ENCODE data around the gene SRGAP3. TPM values are rescaled to one million over a fixed set of nuclear protein-coding genes. Genes with fewer than 3 reads are reported as not detected.

The SRGAP3 gene
- total and polyA plus RNA-seq, 10 of the 15 experiments (the other 5 are each of a cell fraction or from before 2014, with no cell fraction given) = 0.32 to 1.7 (median 0.99) TPM

DNA sequence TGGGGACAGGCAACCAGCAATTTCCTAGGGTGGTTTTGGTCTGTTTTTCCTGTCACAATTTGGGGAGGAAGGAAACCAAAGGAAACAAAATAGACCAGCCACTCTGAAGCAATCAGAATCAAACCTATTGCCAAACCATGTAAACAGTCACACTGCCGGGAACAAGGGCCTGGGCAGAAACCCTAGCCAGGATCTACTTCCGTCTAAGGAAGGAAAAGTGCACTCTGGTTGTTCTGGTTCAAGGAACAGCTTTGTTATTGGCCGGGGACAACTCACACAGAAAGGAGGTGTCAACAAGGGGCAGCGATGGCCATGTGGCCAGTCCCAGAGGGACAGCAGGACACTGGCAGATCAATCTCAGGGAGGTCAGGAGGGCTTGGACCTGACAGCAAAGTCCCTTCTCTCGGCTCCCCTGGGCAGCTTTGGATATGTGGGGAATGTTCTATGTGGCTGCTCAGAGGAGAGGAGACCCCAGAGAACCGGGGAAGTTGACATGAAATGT is 268.6 kb downstream of the SRGAP3 start (continued):
- TF ChIP-seq ZNF622 (IDR thresholded peaks at IDR 0.05) (no peak), MYC (IDR thresholded peaks at IDR 0.05; ENCODE audit: insufficient read depth, insufficient read length, insufficient replicate concordance, low read length, severe bottlenecking) (no peak), NFIC (IDR thresholded peaks at IDR 0.05; ENCODE audit: low read depth, low read length) (no peak)
- TF ChIP-seq, protein P1, sequence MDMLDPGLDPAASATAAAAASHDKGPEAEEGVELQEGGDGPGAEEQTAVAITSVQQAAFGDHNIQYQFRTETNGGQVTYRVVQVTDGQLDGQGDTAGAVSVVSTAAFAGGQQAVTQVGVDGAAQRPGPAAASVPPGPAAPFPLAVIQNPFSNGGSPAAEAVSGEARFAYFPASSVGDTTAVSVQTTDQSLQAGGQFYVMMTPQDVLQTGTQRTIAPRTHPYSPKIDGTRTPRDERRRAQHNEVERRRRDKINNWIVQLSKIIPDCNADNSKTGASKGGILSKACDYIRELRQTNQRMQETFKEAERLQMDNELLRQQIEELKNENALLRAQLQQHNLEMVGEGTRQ (IDR thresholded peaks at IDR 0.05; ENCODE audit: borderline replicate concordance, low read depth, low read length) = no peak

DNA sequence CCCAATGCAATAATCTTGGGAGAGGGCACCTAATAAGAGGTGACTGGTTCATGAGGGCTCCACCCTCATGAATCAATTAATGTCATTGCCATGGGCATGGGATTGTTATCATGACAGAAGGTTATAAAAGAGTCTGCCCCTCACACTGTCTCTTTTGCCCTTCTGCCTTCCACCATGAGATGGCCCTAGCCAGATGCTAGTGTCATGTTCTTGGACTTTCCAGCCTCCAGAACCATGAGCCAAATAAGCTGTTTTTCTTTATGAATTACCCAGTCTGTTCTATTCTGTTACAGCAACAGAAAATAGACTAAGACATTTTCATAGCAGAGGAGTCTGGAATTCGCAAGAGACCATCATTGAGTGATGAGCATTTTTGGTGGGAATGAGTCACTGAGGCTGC is 270.2 kb downstream of the SRGAP3 start:
- in situ Hi-C loops (cut with MboI) (no loop called here), intact Hi-C loops (cut with micrococcal nuclease; ENCODE audit: unreplicated experiment) (loop anchor here (10.0 kb wide), 1 partner anchor 526 kb away; no protein-coding TSS in a partner anchor)
- DNase-seq (ENCODE audit: low read depth, low spot score) = no peak
- no peak for ATAC-seq
- BruUV-seq (replicated peaks) = no TSS peak
- Histone ChIP-seq H3K4me1 (ENCODE audit: control insufficient read depth, insufficient read depth, low read length) (no peaks in the 10 kb centered on the region), H2AFZ (ENCODE audit: control insufficient read depth, low read depth, low read length) (no peak overlapping the region), H3K36me3 (ENCODE audit: control insufficient read depth in 2 of 2, insufficient read depth in 2 of 2, low read length in 1 of 2) (no peaks in the 10 kb centered on the region), H3K27me3 (replicated peaks in 1 of 2; ENCODE audit: control insufficient read depth in 2 of 2, insufficient read depth in 2 of 2, low read length in 1 of 2) (peaks cover 0 to 2% of the 10 kb centered on the region in 2 experiments; a peak in 3 of 4 replicates), H4K20me1 (ENCODE audit: control insufficient read depth, insufficient read depth) (no peaks in the 10 kb centered on the region), H3K4me2 (ENCODE audit: control insufficient read depth, insufficient read depth) (no peak overlapping the region), H3K27ac (ENCODE audit: control insufficient read depth, insufficient read depth) (no peak overlapping the region), H3K9me3 (replicated peaks; ENCODE audit: control insufficient read depth, insufficient read depth, low read length) (no peaks in the 10 kb centered on the region; the same call in 2 of the 3 replicates), H3K4me3 (no peak overlapping the region), H3K9ac (ENCODE audit: control insufficient read depth, insufficient read depth, low read length) (no peak overlapping the region), H3K79me2 (ENCODE audit: control insufficient read depth, insufficient read depth, low read length) (no peaks in the 10 kb centered on the region)
- ChIA-PET RAD21 (ENCODE audit: unreplicated experiment) (no interaction called here), CTCF (interaction anchor here (1.1 to 2.7 kb wide), 2 partner anchors 9 to 324 kb away, joined by 3 to 15 read pairs; no protein-coding TSS in a partner anchor), POLR2A (no interaction called here), SMC1A (ENCODE audit: uncharacterized antibody, unreplicated experiment) (interaction anchor here (1.8 kb wide), 1 partner anchor 10 kb away, joined by 6 read pairs; no protein-coding TSS in a partner anchor)
- TF ChIP-seq PML (IDR thresholded peaks at IDR 0.05; ENCODE audit: low read length) = no peak
- TF ChIP-seq, protein P2, sequence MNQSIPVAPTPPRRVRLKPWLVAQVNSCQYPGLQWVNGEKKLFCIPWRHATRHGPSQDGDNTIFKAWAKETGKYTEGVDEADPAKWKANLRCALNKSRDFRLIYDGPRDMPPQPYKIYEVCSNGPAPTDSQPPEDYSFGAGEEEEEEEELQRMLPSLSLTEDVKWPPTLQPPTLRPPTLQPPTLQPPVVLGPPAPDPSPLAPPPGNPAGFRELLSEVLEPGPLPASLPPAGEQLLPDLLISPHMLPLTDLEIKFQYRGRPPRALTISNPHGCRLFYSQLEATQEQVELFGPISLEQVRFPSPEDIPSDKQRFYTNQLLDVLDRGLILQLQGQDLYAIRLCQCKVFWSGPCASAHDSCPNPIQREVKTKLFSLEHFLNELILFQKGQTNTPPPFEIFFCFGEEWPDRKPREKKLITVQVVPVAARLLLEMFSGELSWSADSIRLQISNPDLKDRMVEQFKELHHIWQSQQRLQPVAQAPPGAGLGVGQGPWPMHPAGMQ (IDR thresholded peaks at IDR 0.05; ENCODE audit: borderline replicate concordance) = no peak
- no peak for TF ChIP-seq YBX1 (IDR thresholded peaks at IDR 0.05)
- no peak for FAIRE-seq
- WGBS (ENCODE audit: insufficient coverage, insufficient replicate concordance, low lambda C conversion rate, missing lambda C conversion rate) = 27% methylated on average over 1 of the region's 1 CpG
